ENCODE measurements around the gene CALHM6. TPM values are rescaled to one million over a fixed set of nuclear protein-coding genes. Genes with fewer than 3 reads are reported as not detected.

CALHM6 gene
- polyA plus RNA-seq, 2 donors = 2.9 to 3.4 TPM

GRCh38 chr6:116444092-116444491 lies 17.1 kb upstream of the CALHM6 start:
- H3K27ac ChIP-seq (ENCODE audit: low read depth in 2 of 2, low read length in 1 of 2) = no peak overlapping the region
- no peaks in the 10 kb centered on the region for H3K27me3 ChIP-seq (ENCODE audit: control insufficient read depth in 1 of 2, insufficient read depth in 2 of 2, low read length in 2 of 2)
- H3K9me3 ChIP-seq (ENCODE audit: control insufficient read depth in 2 of 2, insufficient read depth in 1 of 2, low read depth in 1 of 2, low read length in 1 of 2) = no peaks in the 10 kb centered on the region
- H3K4me1 ChIP-seq (ENCODE audit: control insufficient read depth in 2 of 2, insufficient read depth in 2 of 2, low read length in 1 of 2) = no peaks in the 10 kb centered on the region
- H3K36me3 ChIP-seq (ENCODE audit: control insufficient read depth in 2 of 2, insufficient read depth in 2 of 2, low read length in 1 of 2) = no peaks in the 10 kb centered on the region
- WGBS, 2 donors = 22 to 25% methylated on average over 3 of the region's 3 CpGs
- H3K4me3 ChIP-seq (ENCODE audit: low read depth in 1 of 2, low read length in 2 of 2) = no peak overlapping the region

GRCh38 chr6:116444575-116444974 lies 16.6 kb upstream of the CALHM6 start:
- Histone ChIP-seq H3K4me3 (ENCODE audit: low read depth in 1 of 2, low read length in 2 of 2) (no peak overlapping the region), H3K27ac (ENCODE audit: low read depth in 2 of 2, low read length in 1 of 2) (no peak overlapping the region), H3K9me3 (ENCODE audit: control insufficient read depth in 2 of 2, insufficient read depth in 1 of 2, low read depth in 1 of 2, low read length in 1 of 2) (no peaks in the 10 kb centered on the region), H3K36me3 (ENCODE audit: control insufficient read depth in 2 of 2, insufficient read depth in 2 of 2, low read length in 1 of 2) (no peaks in the 10 kb centered on the region), H3K4me1 (ENCODE audit: control insufficient read depth in 2 of 2, insufficient read depth in 2 of 2, low read length in 1 of 2) (no peaks in the 10 kb centered on the region), H3K27me3 (ENCODE audit: control insufficient read depth in 1 of 2, insufficient read depth in 2 of 2, low read length in 2 of 2) (no peaks in the 10 kb centered on the region)
- 76 to 92% methylated on average over 1 of the region's 1 CpG for WGBS, 2 donors

GRCh38 chr6:116445102-116445501 lies 16.1 kb upstream of the CALHM6 start:
- WGBS, 2 donors = 56 to 59% methylated on average over 5 of the region's 5 CpGs
- Histone ChIP-seq H3K27me3 (ENCODE audit: control insufficient read depth in 1 of 2, insufficient read depth in 2 of 2, low read length in 2 of 2) (no peaks in the 10 kb centered on the region), H3K4me3 (ENCODE audit: low read depth in 1 of 2, low read length in 2 of 2) (no peak overlapping the region), H3K4me1 (ENCODE audit: control insufficient read depth in 2 of 2, insufficient read depth in 2 of 2, low read length in 1 of 2) (no peaks in the 10 kb centered on the region), H3K9me3 (ENCODE audit: control insufficient read depth in 2 of 2, insufficient read depth in 1 of 2, low read depth in 1 of 2, low read length in 1 of 2) (no peaks in the 10 kb centered on the region), H3K27ac (ENCODE audit: low read depth in 2 of 2, low read length in 1 of 2) (no peak overlapping the region), H3K36me3 (ENCODE audit: control insufficient read depth in 2 of 2, insufficient read depth in 2 of 2, low read length in 1 of 2) (no peaks in the 10 kb centered on the region)

GRCh38 chr6:116446399-116446798 lies 14.8 kb upstream of the CALHM6 start:
- H3K4me1 ChIP-seq (ENCODE audit: control insufficient read depth in 2 of 2, insufficient read depth in 2 of 2, low read length in 1 of 2) = peaks cover 0 to 4% of the 10 kb centered on the region in 2 donors
- no peak overlapping the region for H3K4me3 ChIP-seq (ENCODE audit: low read depth in 1 of 2, low read length in 2 of 2)
- 66 to 70% methylated on average over 1 of the region's 1 CpG for WGBS, 2 donors
- no peak overlapping the region for H3K27ac ChIP-seq (ENCODE audit: low read depth in 2 of 2, low read length in 1 of 2)
- no peaks in the 10 kb centered on the region for H3K36me3 ChIP-seq (ENCODE audit: control insufficient read depth in 2 of 2, insufficient read depth in 2 of 2, low read length in 1 of 2)
- H3K9me3 ChIP-seq (ENCODE audit: control insufficient read depth in 2 of 2, insufficient read depth in 1 of 2, low read depth in 1 of 2, low read length in 1 of 2) = no peaks in the 10 kb centered on the region
- H3K27me3 ChIP-seq (ENCODE audit: control insufficient read depth in 1 of 2, insufficient read depth in 2 of 2, low read length in 2 of 2) = no peaks in the 10 kb centered on the region

GRCh38 chr6:116447052-116447451 lies 14.1 kb upstream of the CALHM6 start:
- H3K9me3 ChIP-seq (ENCODE audit: control insufficient read depth in 2 of 2, insufficient read depth in 1 of 2, low read depth in 1 of 2, low read length in 1 of 2) = no peaks in the 10 kb centered on the region
- H3K27me3 ChIP-seq (ENCODE audit: control insufficient read depth in 1 of 2, insufficient read depth in 2 of 2, low read length in 2 of 2) = no peaks in the 10 kb centered on the region
- no peak overlapping the region for H3K4me3 ChIP-seq (ENCODE audit: low read depth in 1 of 2, low read length in 2 of 2)
- no peak overlapping the region for H3K27ac ChIP-seq (ENCODE audit: low read depth in 2 of 2, low read length in 1 of 2)
- peaks cover 0 to 4% of the 10 kb centered on the region in 2 donors for H3K4me1 ChIP-seq (ENCODE audit: control insufficient read depth in 2 of 2, insufficient read depth in 2 of 2, low read length in 1 of 2)
- no peaks in the 10 kb centered on the region for H3K36me3 ChIP-seq (ENCODE audit: control insufficient read depth in 2 of 2, insufficient read depth in 2 of 2, low read length in 1 of 2)
- WGBS, 2 donors = 39 to 50% methylated on average over 3 of the region's 3 CpGs

GRCh38 chr6:116447496-116448011 lies 13.6 kb upstream of the CALHM6 start:
- WGBS, 2 donors = 17 to 20% methylated on average over 2 of the region's 2 CpGs
- Histone ChIP-seq H3K27ac (ENCODE audit: low read depth in 2 of 2, low read length in 1 of 2) (no peak overlapping the region), H3K4me3 (ENCODE audit: low read depth in 1 of 2, low read length in 2 of 2) (no peak overlapping the region)

GRCh38 chr6:116449565-116449964 lies 11.6 kb upstream of the CALHM6 start:
- Histone ChIP-seq H3K27me3 (ENCODE audit: control insufficient read depth in 1 of 2, insufficient read depth in 2 of 2, low read length in 2 of 2) (no peaks in the 10 kb centered on the region), H3K4me1 (ENCODE audit: control insufficient read depth in 2 of 2, insufficient read depth in 2 of 2, low read length in 1 of 2) (peaks cover 0 to 4% of the 10 kb centered on the region in 2 donors), H3K4me3 (ENCODE audit: low read depth in 1 of 2, low read length in 2 of 2) (no peak overlapping the region), H3K9me3 (ENCODE audit: control insufficient read depth in 2 of 2, insufficient read depth in 1 of 2, low read depth in 1 of 2, low read length in 1 of 2) (no peaks in the 10 kb centered on the region), H3K36me3 (ENCODE audit: control insufficient read depth in 2 of 2, insufficient read depth in 2 of 2, low read length in 1 of 2) (no peaks in the 10 kb centered on the region), H3K27ac (ENCODE audit: low read depth in 2 of 2, low read length in 1 of 2) (no peak overlapping the region)
- WGBS, 2 donors = 83 to 88% methylated on average over 1 of the region's 1 CpG

More at GRCh38 chr6:116447496-116448011, 13.6 kb upstream of the CALHM6 start:
- Histone ChIP-seq H3K9me3 (ENCODE audit: control insufficient read depth in 2 of 2, insufficient read depth in 1 of 2, low read depth in 1 of 2, low read length in 1 of 2) (no peaks in the 10 kb centered on the region), H3K4me1 (ENCODE audit: control insufficient read depth in 2 of 2, insufficient read depth in 2 of 2, low read length in 1 of 2) (peaks cover 0 to 4% of the 10 kb centered on the region in 2 donors), H3K27me3 (ENCODE audit: control insufficient read depth in 1 of 2, insufficient read depth in 2 of 2, low read length in 2 of 2) (no peaks in the 10 kb centered on the region), H3K36me3 (ENCODE audit: control insufficient read depth in 2 of 2, insufficient read depth in 2 of 2, low read length in 1 of 2) (no peaks in the 10 kb centered on the region)

- H3K27ac ChIP-seq (ENCODE audit: low read depth in 2 of 2, low read length in 1 of 2) = no peak overlapping the region
- no peaks in the 10 kb centered on the region for H3K36me3 ChIP-seq (ENCODE audit: control insufficient read depth in 2 of 2, insufficient read depth in 2 of 2, low read length in 1 of 2)
- peaks cover 0 to 4% of the 10 kb centered on the region in 2 donors for H3K4me1 ChIP-seq (ENCODE audit: control insufficient read depth in 2 of 2, insufficient read depth in 2 of 2, low read length in 1 of 2)
- 52 to 55% methylated on average over 1 of the region's 1 CpG for WGBS, 2 donors
- no peak overlapping the region for H3K4me3 ChIP-seq (ENCODE audit: low read depth in 1 of 2, low read length in 2 of 2)
- H3K27me3 ChIP-seq (ENCODE audit: control insufficient read depth in 1 of 2, insufficient read depth in 2 of 2, low read length in 2 of 2) = no peaks in the 10 kb centered on the region
- no peaks in the 10 kb centered on the region for H3K9me3 ChIP-seq (ENCODE audit: control insufficient read depth in 2 of 2, insufficient read depth in 1 of 2, low read depth in 1 of 2, low read length in 1 of 2)
These were observed 10.9 kb upstream of the CALHM6 start for GRCh38 chr6:116450185-116450710.

- Histone ChIP-seq H3K4me1 (ENCODE audit: control insufficient read depth in 2 of 2, insufficient read depth in 2 of 2, low read length in 1 of 2) (peaks cover 0 to 4% of the 10 kb centered on the region in 2 donors), H3K4me3 (ENCODE audit: low read depth in 1 of 2, low read length in 2 of 2) (no peak overlapping the region), H3K27me3 (ENCODE audit: control insufficient read depth in 1 of 2, insufficient read depth in 2 of 2, low read length in 2 of 2) (no peaks in the 10 kb centered on the region), H3K27ac (ENCODE audit: low read depth in 2 of 2, low read length in 1 of 2) (no peak overlapping the region), H3K36me3 (ENCODE audit: control insufficient read depth in 2 of 2, insufficient read depth in 2 of 2, low read length in 1 of 2) (no peaks in the 10 kb centered on the region), H3K9me3 (ENCODE audit: control insufficient read depth in 2 of 2, insufficient read depth in 1 of 2, low read depth in 1 of 2, low read length in 1 of 2) (no peaks in the 10 kb centered on the region)
- WGBS, 2 donors = 48 to 61% methylated on average over 9 of the region's 9 CpGs
These were observed 10.1 kb upstream of the CALHM6 start for GRCh38 chr6:116450769-116451740.
